ENCODE results near the gene RBMS3. TPM values are rescaled to one million over a fixed set of nuclear protein-coding genes. Genes with fewer than 3 reads are reported as not detected.

Gene RBMS3
- total and polyA plus RNA-seq, 2 of the 8 experiments (the other 6 are each of a cell fraction or from before 2014, with no cell fraction given) = 3.7 to 6.9 TPM

- Histone ChIP-seq H2BK15ac (ENCODE audit: low read length) (no peak overlapping the region), H3K36me3 (ENCODE audit: control insufficient read depth in 2 of 4, insufficient read depth in 4 of 4, low read length in 3 of 4) (peaks cover 0 to 9% (median 2%) of the 10 kb centered on the region in 4 experiments; a peak in 2 of 8 replicates), H2AFZ (ENCODE audit: low read length) (no peak overlapping the region), H4K91ac (replicated peaks; ENCODE audit: insufficient read length, low read length) (peak overlapping the region; percentile 25), H2BK20ac (ENCODE audit: low read length) (no peak overlapping the region), H3K79me2 (ENCODE audit: control insufficient read depth in 1 of 2, insufficient read depth in 2 of 2, low read length in 2 of 2) (no peaks in the 10 kb centered on the region), H3K18ac (ENCODE audit: extremely low read depth, low read length) (peak overlapping the region; percentile 29; the same call in 1 of the 2 replicates), H2BK5ac (ENCODE audit: low read depth, low read length) (peak overlapping the region; percentile 18; the same call in 1 of the 2 replicates), H3K27ac (ENCODE audit: low read depth, low read length) (no peak overlapping the region), H3K14ac (ENCODE audit: insufficient read length) (no peak overlapping the region), H3K27me3 (replicated peaks in 1 of 4; ENCODE audit: control insufficient read depth in 3 of 4, extremely low read depth in 1 of 4, insufficient read depth in 3 of 4, low read length in 3 of 4) (no peaks in the 10 kb centered on the region), H4K5ac (ENCODE audit: insufficient read length, low read depth, low read length) (peak overlapping the region; percentile 60), H3K9me3 (ENCODE audit: insufficient read depth in 2 of 2, low read depth in 1 of 2, low read length in 1 of 2) (peaks cover 6 to 9% of the 10 kb centered on the region in 2 experiments; a peak in 3 of 4 replicates), H3K4me2 (ENCODE audit: insufficient read depth in 1 of 2, low read depth in 2 of 2, low read length in 2 of 2) (0 out of 4 replicates have a peak overlapping the region, but pooled peaks of 1 of the 2 experiments have one; percentile 38), H3K56ac (replicated peaks; ENCODE audit: insufficient read length, low read depth, low read length) (no peak overlapping the region), H4K20me1 (replicated peaks in 1 of 2; ENCODE audit: control insufficient read depth in 1 of 2, insufficient read depth in 2 of 2, low read length in 2 of 2) (no peaks in the 10 kb centered on the region), H4K8ac (ENCODE audit: extremely low read depth, insufficient read depth, low read length) (no peak overlapping the region), H3K23me2 (ENCODE audit: low read depth, low read length) (no peaks in the 10 kb centered on the region), H2AK5ac (ENCODE audit: low read depth, low read length) (no peak overlapping the region), H2BK120ac (replicated peaks; ENCODE audit: low read depth, low read length) (peak overlapping the region; percentile 84), H3K4me1 (replicated peaks in 1 of 4; ENCODE audit: control insufficient read depth in 3 of 4, insufficient read depth in 4 of 4, low read length in 3 of 4) (peaks cover 0 to 13% (median 2%) of the 10 kb centered on the region in 4 experiments; a peak in 3 of 7 replicates), H3K23ac (ENCODE audit: insufficient read length) (no peak overlapping the region), H2BK12ac (ENCODE audit: low read depth, low read length) (peak overlapping the region; percentile 3; the same call in 1 of the 2 replicates), H3K79me1 (ENCODE audit: low read depth, low read length) (no peaks in the 10 kb centered on the region), H3K4ac (replicated peaks; ENCODE audit: insufficient read length, low read depth, low read length) (no peak overlapping the region), H3K9ac (replicated peaks in 1 of 4; ENCODE audit: extremely low read depth in 1 of 4, low read depth in 3 of 4, low read length in 3 of 4) (no peak overlapping the region), H3K4me3 (ENCODE audit: extremely low read depth in 1 of 4, insufficient read depth in 2 of 4, low read depth in 3 of 4, low read length in 4 of 4) (no peak overlapping the region; a peak in 1 of 8 replicates)
- ChIA-PET POLR2A (ENCODE audit: partially characterized antibody) (interaction anchor here (0.6 kb wide), 1 partner anchor 492 kb away, joined by 3 read pairs; no protein-coding TSS in a partner anchor), CTCF (ENCODE audit: partially characterized antibody) (interaction anchor here (0.7 to 0.8 kb wide), 2 partner anchors 122 to 431 kb away, joined by 3 read pairs; no protein-coding TSS in a partner anchor)
- no peak for FAIRE-seq
- DNase-seq (ENCODE audit: low read depth in 1 of 2, low spot score in 2 of 2) = no peak
- 46% methylated on average over 2 of the region's 2 CpGs; no CpG with 5 or more reads in 1 of the 2 experiments for WGBS, 2 experiments (ENCODE audit: extremely low coverage in 1 of 2, insufficient coverage in 1 of 2, insufficient read length in 1 of 2, insufficient replicate concordance in 2 of 2, low coverage in 1 of 2, low lambda C conversion rate in 2 of 2, missing lambda C conversion rate in 1 of 2)
- TF ChIP-seq TAF1 (IDR thresholded peaks at IDR 0.05; ENCODE audit: low read depth, low read length) (no peak), TCF12 (IDR thresholded peaks at IDR 0.05; ENCODE audit: low read depth, low read length) (no peak), HDAC6 (IDR thresholded peaks at IDR 0.05; ENCODE audit: low read depth, low read length) (no peak), CTCF (IDR thresholded peaks at IDR 0.05; ENCODE audit: control extremely low read depth in 1 of 3, insufficient read depth in 1 of 3, low read depth in 1 of 3, low read length in 3 of 3) (no peak), RAD21 (IDR thresholded peaks at IDR 0.05 in 1 of 2, conservative IDR thresholded peaks at IDR 0.05 in 1 of 2; ENCODE audit: low read depth in 2 of 2, low read length in 2 of 2) (no peak), FOSL1 (IDR thresholded peaks at IDR 0.05; ENCODE audit: insufficient read depth, low read depth, low read length) (no peak), EZH2 (IDR thresholded peaks at IDR 0.05; ENCODE audit: low read depth, low read length, severe bottlenecking) (no peak), SP2 (IDR thresholded peaks at IDR 0.05; ENCODE audit: low read length) (no peak), CBX8 (IDR thresholded peaks at IDR 0.05; ENCODE audit: borderline replicate concordance, low read depth, low read length) (no peak), POLR2AphosphoS5 (IDR thresholded peaks at IDR 0.05; ENCODE audit: low read depth, low read length) (no peak)
These were observed 691.0 kb downstream of the RBMS3 start for GRCh38 chr3:29971895-29972294.
